ENCODE results near the gene DIAPH3.

DNA sequence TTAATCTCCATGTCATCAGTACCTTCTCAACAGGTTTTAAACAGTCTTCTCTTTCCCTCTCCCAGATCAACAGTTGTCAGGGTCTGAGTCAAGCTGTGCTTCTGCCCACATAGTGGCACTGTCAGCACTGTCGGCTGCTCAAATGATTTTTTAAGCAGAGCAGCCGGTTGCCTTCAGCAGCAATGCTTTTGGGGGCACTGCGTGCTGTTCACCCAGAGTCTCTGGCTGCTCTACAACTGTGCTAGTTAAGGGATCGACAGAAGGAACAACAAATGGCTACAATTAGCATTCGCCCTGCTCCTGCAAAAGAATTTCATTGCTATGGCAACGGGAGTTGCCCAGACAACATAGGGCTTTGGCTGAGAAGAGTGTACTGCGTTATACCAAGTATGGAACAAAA lies 412.9 kb downstream of the DIAPH3 start:
- TF ChIP-seq, protein P1, sequence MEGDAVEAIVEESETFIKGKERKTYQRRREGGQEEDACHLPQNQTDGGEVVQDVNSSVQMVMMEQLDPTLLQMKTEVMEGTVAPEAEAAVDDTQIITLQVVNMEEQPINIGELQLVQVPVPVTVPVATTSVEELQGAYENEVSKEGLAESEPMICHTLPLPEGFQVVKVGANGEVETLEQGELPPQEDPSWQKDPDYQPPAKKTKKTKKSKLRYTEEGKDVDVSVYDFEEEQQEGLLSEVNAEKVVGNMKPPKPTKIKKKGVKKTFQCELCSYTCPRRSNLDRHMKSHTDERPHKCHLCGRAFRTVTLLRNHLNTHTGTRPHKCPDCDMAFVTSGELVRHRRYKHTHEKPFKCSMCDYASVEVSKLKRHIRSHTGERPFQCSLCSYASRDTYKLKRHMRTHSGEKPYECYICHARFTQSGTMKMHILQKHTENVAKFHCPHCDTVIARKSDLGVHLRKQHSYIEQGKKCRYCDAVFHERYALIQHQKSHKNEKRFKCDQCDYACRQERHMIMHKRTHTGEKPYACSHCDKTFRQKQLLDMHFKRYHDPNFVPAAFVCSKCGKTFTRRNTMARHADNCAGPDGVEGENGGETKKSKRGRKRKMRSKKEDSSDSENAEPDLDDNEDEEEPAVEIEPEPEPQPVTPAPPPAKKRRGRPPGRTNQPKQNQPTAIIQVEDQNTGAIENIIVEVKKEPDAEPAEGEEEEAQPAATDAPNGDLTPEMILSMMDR (IDR thresholded peaks at IDR 0.05; ENCODE audit: low read depth, low read length, poor library complexity, severe bottlenecking), result no peak
- TF ChIP-seq EZH2phosphoT487 (IDR thresholded peaks at IDR 0.05; ENCODE audit: borderline replicate concordance, low read length), result no peak

All from DOHH2 (cell line).